Upper lobe of left lung (tissue), 4 donors: ENCODE data around the gene GNA12.

Experiments
- POLR2A ChIP-seq, 4 donors: fragments of 450-650 bp; IDR thresholded peaks; one replicate each; pipeline ENCODE4 v1.5.1; 2016 to 2017; ENCODE audit warnings: antibody characterized with exemption in 4 of 4, mild to moderate bottlenecking in 2 of 4
- POLR2AphosphoS5 ChIP-seq, 2 donors: sonication (generic); formaldehyde crosslinking; IDR thresholded peaks; one replicate each; pipeline ENCODE4 v1.5.1; 2017; ENCODE audit warnings: antibody characterized with exemption in 2 of 2
- TF ChIP-seq, protein P1 (sequence below), 6 experiments: fragments of 450-650 bp in 4 of 6; fragments of 200-600 bp in 2 of 6; sonication (generic) in 2 of 6; IDR thresholded peaks; one replicate each; pipeline ENCODE4 v1.5.1; 2016 to 2019; ENCODE audit warnings: antibody characterized with exemption in 6 of 6

DNA sequence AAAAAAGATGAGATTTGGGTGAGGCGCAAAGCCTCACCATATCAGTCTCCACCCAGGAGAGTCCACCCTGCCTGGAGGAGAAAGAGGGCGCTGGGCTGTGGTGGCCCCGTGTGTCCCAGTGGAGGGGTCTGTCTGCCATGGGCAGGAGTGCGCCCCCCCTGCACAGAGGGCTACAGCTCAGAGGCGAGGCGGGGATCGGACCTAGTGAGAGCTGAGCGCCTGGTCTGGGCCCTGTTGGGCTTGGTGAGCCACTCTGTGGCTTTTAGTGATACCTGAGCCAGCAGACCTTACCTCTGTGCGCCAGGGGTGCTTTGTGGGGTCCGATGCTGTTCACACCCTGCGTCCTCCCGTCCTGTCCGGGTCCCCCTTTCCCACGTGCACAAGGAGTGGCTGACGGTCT lies 25.9 kb upstream of the GNA12 start:
- TF ChIP-seq POLR2A (IDR thresholded peaks at IDR 0.05) (no peak), POLR2AphosphoS5 (IDR thresholded peaks at IDR 0.05) (no peak)
- TF ChIP-seq, protein P1, sequence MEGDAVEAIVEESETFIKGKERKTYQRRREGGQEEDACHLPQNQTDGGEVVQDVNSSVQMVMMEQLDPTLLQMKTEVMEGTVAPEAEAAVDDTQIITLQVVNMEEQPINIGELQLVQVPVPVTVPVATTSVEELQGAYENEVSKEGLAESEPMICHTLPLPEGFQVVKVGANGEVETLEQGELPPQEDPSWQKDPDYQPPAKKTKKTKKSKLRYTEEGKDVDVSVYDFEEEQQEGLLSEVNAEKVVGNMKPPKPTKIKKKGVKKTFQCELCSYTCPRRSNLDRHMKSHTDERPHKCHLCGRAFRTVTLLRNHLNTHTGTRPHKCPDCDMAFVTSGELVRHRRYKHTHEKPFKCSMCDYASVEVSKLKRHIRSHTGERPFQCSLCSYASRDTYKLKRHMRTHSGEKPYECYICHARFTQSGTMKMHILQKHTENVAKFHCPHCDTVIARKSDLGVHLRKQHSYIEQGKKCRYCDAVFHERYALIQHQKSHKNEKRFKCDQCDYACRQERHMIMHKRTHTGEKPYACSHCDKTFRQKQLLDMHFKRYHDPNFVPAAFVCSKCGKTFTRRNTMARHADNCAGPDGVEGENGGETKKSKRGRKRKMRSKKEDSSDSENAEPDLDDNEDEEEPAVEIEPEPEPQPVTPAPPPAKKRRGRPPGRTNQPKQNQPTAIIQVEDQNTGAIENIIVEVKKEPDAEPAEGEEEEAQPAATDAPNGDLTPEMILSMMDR (IDR thresholded peaks at IDR 0.05): no peak
